Lung (tissue), 16 donors: ENCODE results near the gene ADAMTS17. TPM values are rescaled to one million over a fixed set of nuclear protein-coding genes. Genes with fewer than 3 reads are reported as not detected.

Experiments used
- ATAC-seq: fragments of 200-7000 bp; cut with Tn5 transposase; one replicate; pipeline ENCODE4 v1.9.1; 2020; ENCODE audit warnings: moderate number of reproducible peaks; ENCODE audit not compliant: insufficient read depth, low FRiP score
- DNase-seq, 3 donors: peaks; one replicate each; pipeline ENCODE4 v3.0.0-alpha.2; 2013 to 2017
- H3K27ac ChIP-seq, 2 donors: one replicate each; pipeline ENCODE4 v1.5.1; 2013; ENCODE audit warnings: mild to moderate bottlenecking in 2 of 2, moderate library complexity in 2 of 2, control low read depth in 1 of 2, inconsistent platforms in 1 of 2, low read depth in 1 of 2, low read length in 1 of 2
- H3K27me3 ChIP-seq, 3 donors: one replicate each; pipeline ENCODE4 v1.5.1; 2013; ENCODE audit warnings: low read length in 2 of 3; ENCODE audit not compliant: control insufficient read depth in 3 of 3, insufficient read depth in 3 of 3
- H3K36me3 ChIP-seq, 4 donors: one replicate each; pipeline ENCODE4 v1.5.1; 2013; ENCODE audit warnings: low read length in 4 of 4, mild to moderate bottlenecking in 1 of 4, moderate library complexity in 1 of 4; ENCODE audit not compliant: control insufficient read depth in 4 of 4, insufficient read depth in 4 of 4
- H3K4me1 ChIP-seq, 5 donors: one replicate each; pipeline ENCODE4 v1.5.1; 2013; ENCODE audit warnings: low read length in 5 of 5, mild to moderate bottlenecking in 2 of 5, moderate library complexity in 1 of 5; ENCODE audit not compliant: control insufficient read depth in 5 of 5, insufficient read depth in 5 of 5
- H3K4me3 ChIP-seq: one replicate; pipeline ENCODE4 v1.5.1; 2013; ENCODE audit warnings: mild to moderate bottlenecking, control low read depth, moderate library complexity
- H3K9ac ChIP-seq, 2 donors: one replicate each; pipeline ENCODE4 v1.5.1; 2013; ENCODE audit warnings: low read length in 2 of 2, control low read depth in 1 of 2; ENCODE audit not compliant: insufficient read depth in 1 of 2
- H3K9me3 ChIP-seq, 4 donors: one replicate each; pipeline ENCODE4 v1.5.1; 2013; ENCODE audit warnings: low read length in 3 of 4, mild to moderate bottlenecking in 1 of 4, moderate library complexity in 1 of 4; ENCODE audit not compliant: control insufficient read depth in 4 of 4, insufficient read depth in 3 of 4
- WGBS, 2 donors: extraction: QIAGEN DNeasy Blood & Tissue Kit; methylation state at CpG; one replicate each; pipeline ENCODE4 v1.1.7; 2013; 5-methylcytosine and 5-hydroxymethylcytosine counted together
- long read RNA-seq, 5 donors: transcript quantifications; one replicate each; lab custom pipeline, GENCODE V29; 2026
- polyA plus RNA-seq, 2 donors: library from polyadenylated mRNA; stranded (reverse); fragments of 200-250 nt; gene quantifications; one replicate each; pipeline ENCODE4 v1.2.1, GENCODE V29; 2013
- total RNA-seq, 2 donors: library from RNA; depleted of rRNA in 1 of 2; stranded (reverse); fragments of >200 nt in 1 of 2; gene quantifications; one replicate each; pipeline ENCODE4 v1.2.1, GENCODE V29; 2014 to 2021
- TF ChIP-seq, protein P1 (sequence below): IDR thresholded peaks from 2 replicates; pipeline ENCODE4 v1.5.1; 2012; ENCODE audit warnings: mild to moderate bottlenecking; ENCODE audit errors: control extremely low read depth, extremely low read depth
- donor health status: control.
- donor health status: control.
- donor health status: Bipolar disorder and iron deficiency.
- donor health status: healthy.
- donor health status: DM: yes; HTN: yes; CAD: no.

Gene ADAMTS17, protein sequence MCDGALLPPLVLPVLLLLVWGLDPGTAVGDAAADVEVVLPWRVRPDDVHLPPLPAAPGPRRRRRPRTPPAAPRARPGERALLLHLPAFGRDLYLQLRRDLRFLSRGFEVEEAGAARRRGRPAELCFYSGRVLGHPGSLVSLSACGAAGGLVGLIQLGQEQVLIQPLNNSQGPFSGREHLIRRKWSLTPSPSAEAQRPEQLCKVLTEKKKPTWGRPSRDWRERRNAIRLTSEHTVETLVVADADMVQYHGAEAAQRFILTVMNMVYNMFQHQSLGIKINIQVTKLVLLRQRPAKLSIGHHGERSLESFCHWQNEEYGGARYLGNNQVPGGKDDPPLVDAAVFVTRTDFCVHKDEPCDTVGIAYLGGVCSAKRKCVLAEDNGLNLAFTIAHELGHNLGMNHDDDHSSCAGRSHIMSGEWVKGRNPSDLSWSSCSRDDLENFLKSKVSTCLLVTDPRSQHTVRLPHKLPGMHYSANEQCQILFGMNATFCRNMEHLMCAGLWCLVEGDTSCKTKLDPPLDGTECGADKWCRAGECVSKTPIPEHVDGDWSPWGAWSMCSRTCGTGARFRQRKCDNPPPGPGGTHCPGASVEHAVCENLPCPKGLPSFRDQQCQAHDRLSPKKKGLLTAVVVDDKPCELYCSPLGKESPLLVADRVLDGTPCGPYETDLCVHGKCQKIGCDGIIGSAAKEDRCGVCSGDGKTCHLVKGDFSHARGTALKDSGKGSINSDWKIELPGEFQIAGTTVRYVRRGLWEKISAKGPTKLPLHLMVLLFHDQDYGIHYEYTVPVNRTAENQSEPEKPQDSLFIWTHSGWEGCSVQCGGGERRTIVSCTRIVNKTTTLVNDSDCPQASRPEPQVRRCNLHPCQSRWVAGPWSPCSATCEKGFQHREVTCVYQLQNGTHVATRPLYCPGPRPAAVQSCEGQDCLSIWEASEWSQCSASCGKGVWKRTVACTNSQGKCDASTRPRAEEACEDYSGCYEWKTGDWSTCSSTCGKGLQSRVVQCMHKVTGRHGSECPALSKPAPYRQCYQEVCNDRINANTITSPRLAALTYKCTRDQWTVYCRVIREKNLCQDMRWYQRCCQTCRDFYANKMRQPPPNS
- total RNA-seq = 1 to 10 TPM; 2.7 to 6.6 TPM
- 1 to 10 TPM in 1 of 2 donors, under 1 TPM in 1; 0.47 to 1.6 TPM for polyA plus RNA-seq
- long read RNA-seq, donor 1 = 0 reads
- long read RNA-seq, donor 2 = 0 reads
- long read RNA-seq, donor 3 = 0 reads
- long read RNA-seq, donor 4 = 0 reads
- long read RNA-seq, donor 5 = 0 reads

DNA sequence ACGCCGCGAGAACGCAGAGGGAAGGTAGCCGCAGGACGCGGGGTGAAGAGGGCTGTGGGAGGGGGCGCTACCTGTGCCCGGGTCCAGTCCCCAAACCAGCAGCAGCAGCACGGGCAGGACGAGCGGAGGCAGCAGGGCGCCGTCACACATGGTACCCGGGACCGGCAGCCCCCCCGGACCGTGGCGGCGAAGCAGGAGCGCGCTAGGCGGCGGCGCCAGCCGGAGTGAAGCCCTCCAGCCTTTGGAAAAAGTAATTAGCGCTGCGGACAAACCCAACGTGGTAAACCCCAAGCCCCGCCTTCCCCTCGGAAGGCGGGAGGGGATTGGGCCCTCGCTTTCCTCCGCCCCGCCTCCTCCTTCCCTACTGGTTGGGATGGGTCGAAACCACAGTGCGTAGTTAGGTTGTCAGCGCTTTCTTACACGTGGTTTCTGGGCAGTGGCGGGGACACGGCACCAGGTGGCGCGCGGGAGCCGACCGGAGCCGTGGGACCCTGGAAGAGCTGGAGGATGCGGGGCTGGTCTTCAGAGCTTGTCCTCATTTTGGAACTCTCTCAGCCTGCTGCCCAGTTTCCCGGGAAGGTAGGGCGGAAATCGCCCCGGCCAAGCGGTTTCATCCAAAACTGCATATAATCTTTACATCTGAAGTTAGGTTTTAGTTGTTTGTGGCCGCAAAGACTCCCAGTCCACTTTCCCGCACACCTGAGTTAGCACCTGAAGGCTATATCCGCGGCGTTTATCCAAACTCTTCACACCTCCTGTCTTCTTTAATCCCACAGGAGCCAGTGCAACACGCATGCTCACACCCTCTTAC lies at the start of gene ADAMTS17:
Gene ADAMTS17, minus strand, starts transcription at position 226 of the 811 bp plus-strand sequence. Its CDS starts 76 bp downstream, at position 150.
- Histone ChIP-seq H3K27ac (peak within 1 kb of the TSS; percentile 36 to 75), H3K4me3 (peak within 1 kb of the TSS; percentile 70), H3K4me1 (peaks cover 0 to 10% (median 4%) of the 10 kb centered on the region in 5 donors), H3K36me3 (no peaks in the 10 kb centered on the region), H3K9me3 (no peaks in the 10 kb centered on the region), H3K9ac (no peak within 1 kb of the TSS), H3K27me3 (peaks cover 0 to 16% (median 4%) of the 10 kb centered on the region in 3 donors)
- TF ChIP-seq, protein P1, sequence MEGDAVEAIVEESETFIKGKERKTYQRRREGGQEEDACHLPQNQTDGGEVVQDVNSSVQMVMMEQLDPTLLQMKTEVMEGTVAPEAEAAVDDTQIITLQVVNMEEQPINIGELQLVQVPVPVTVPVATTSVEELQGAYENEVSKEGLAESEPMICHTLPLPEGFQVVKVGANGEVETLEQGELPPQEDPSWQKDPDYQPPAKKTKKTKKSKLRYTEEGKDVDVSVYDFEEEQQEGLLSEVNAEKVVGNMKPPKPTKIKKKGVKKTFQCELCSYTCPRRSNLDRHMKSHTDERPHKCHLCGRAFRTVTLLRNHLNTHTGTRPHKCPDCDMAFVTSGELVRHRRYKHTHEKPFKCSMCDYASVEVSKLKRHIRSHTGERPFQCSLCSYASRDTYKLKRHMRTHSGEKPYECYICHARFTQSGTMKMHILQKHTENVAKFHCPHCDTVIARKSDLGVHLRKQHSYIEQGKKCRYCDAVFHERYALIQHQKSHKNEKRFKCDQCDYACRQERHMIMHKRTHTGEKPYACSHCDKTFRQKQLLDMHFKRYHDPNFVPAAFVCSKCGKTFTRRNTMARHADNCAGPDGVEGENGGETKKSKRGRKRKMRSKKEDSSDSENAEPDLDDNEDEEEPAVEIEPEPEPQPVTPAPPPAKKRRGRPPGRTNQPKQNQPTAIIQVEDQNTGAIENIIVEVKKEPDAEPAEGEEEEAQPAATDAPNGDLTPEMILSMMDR = peak; percentile 81
- 3 to 4% methylated on average over 48 to 59 of the region's 59 CpGs for WGBS, 2 donors
- DNase-seq (peak; percentile 98), ATAC-seq (peak; percentile 98)

DNA sequence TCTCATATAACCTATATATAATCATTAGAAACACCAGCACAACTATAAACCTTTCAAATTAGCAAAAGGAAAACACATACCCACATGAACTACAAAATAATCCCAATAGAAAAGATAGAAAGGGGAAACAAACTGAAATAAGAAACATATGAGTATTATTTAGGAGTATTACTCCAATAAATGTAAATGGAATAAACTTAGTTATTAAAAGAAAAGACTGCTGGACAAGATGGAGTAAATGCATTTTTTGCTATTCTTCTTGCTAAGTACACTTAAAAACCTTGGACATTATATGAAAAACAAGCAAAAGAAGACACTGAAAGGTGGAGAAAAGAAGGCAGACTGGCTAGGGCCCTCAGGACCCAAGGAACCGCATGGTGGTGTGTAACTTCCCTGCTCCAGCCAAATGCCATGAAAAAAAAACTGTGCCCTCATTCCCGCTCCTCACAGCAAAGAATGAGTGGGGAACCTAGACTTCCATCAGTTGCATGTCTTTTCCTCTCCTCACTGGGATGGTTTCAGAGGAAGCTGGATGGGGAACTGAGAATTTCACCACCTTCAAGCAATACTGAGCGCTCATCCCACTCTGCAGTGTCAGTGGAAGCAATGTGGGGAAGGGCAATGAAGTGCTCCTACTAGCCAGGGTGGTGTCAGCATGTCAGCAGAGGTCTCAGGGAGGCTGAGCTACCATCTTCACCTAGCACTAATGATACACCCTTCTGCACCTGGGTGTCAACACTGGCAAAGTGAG lies 43.7 kb upstream of the ADAMTS17 start:
- Histone ChIP-seq H3K4me3 (no peak overlapping the region), H3K9me3 (peaks cover 0 to 25% (median 11%) of the 10 kb centered on the region in 4 donors), H3K36me3 (no peaks in the 10 kb centered on the region), H3K4me1 (no peaks in the 10 kb centered on the region), H3K9ac (no peak overlapping the region), H3K27ac (no peak overlapping the region), H3K27me3 (no peaks in the 10 kb centered on the region)
- 81 to 85% methylated on average over 3 of the region's 3 CpGs for WGBS, 2 donors
- ATAC-seq (no peak), DNase-seq (no peak)
- TF ChIP-seq, protein P1 = no peak

DNA sequence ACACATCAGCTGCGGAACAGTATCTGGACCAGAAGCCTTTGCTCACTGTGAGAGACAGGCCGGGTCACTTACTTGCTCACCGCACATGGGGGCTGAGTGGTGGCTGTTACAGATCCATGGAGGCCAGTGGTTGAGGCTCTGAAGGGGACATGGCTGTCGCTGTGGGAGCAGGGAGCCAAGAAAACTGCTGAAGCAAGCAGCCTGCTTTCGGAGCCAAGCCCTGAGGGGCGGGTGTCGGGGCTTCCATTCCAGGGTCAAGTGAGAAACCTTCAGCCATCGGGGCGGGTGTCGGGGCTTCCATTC lies 42.3 kb upstream of the ADAMTS17 start:
- WGBS, 2 donors = 81 to 86% methylated on average over 10 of the region's 10 CpGs
- Histone ChIP-seq H3K9ac (no peak overlapping the region), H3K27me3 (no peaks in the 10 kb centered on the region), H3K4me1 (no peaks in the 10 kb centered on the region), H3K4me3 (no peak overlapping the region), H3K9me3 (peaks cover 0 to 28% (median 11%) of the 10 kb centered on the region in 4 donors), H3K27ac (no peak overlapping the region), H3K36me3 (no peaks in the 10 kb centered on the region)
- DNase-seq (no peak), ATAC-seq (no peak)
- TF ChIP-seq, protein P1 = no peak
